NCI-H510A treated with DMSO at 0.1 percent for 48 hours (cell line): ENCODE results near the gene SMIM36.
"Not testable (repeated sequence)": the region's sequence is repeated elsewhere in the genome, so short reads cannot be mapped to it uniquely, and the experiment has no call there.

Experiments
- DNase-seq: peaks from one replicate; lab custom pipeline; 2025; lab: John Stamatoyannopoulos, UW

The SMIM36 gene

GRCh38 chr17:55454906-55455474, 56.3 kb downstream of the SMIM36 start:
- peak; percentile 21 for DNase-seq

GRCh38 chr17:55453839-55454557, 57.3 kb downstream of the SMIM36 start:
- no peak for DNase-seq

GRCh38 chr17:55452139-55452790, 59.0 kb downstream of the SMIM36 start:
- DNase-seq, result no peak

DNA sequence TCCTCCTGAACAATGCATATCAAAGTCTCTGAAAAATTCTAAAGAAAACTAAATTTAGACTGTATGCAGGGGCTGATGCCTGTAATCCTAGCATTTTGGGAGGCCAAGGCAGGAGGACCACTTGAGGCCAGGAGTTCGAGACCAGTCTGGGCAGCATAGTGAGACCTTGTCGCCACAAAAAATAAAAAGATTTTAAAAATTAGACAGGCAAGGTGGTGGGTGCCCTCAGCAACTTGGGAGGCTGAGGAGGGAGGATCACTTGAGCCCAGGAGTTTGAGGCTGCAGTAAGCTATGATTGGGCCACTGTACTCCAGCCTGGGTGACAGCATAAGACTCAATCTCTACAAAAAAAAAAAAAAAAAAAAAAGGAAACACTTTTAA, 59.5 kb downstream of the SMIM36 start:
- DNase-seq, result no peak

DNA sequence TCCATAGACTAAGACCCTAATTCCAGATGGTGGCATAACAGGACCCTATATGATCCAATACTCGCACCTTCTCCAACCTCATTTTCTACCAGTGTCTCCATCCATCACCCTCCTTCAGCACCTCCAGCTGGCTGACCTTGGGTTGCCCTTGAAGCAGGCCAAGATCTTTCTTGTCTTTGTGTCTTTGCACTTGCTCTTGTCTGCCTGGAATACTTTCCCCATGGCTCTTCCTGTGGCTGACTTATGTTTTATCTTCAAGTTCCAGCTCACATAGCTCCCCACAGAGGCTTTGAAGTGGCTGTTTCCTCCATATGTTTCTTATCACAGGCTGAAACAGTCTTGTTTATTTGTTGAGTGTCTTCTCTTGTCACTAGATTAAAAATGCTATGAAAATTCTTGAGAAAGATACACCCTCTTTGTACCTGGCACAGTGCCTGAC, 60.0 kb downstream of the SMIM36 start:
- no peak for DNase-seq

- no peak for DNase-seq
Measured at GRCh38 chr17:55450232-55450825, 60.9 kb downstream of the SMIM36 start.

GRCh38 chr17:55448681-55449080, 62.6 kb downstream of the SMIM36 start:
- DNase-seq, result no peak

DNA sequence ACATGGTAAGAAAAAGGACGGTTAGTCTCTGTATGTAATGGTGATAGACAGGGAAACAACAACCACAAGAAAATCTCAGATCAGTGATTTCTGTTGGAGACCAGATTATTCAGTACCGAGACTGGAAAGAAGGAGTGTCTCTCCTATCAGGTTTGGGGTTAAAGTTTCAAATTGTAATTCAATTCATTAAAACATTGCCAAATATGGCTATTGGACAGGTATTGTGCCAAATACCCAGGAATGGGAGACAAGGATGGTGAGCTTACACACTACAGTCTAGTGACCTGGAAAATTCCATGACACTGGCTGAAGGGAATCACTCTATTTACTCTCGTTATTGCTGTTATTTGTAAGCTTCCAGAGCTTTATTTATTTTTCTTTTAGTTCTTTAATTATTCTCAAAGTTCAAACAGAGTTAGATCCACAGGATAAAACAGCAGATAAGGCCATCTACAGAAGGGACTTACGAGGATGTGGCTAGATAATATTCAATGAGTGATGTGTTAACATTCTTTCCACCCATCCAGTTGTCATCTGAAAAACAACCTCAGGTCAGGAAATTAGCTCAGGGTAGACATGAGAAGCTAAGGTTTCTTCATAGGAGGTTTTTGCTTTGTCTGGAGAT, 64.6 kb downstream of the SMIM36 start:
- DNase-seq, result no peak

GRCh38 chr17:55446004-55446403, 65.2 kb downstream of the SMIM36 start:
- not testable (repeated sequence) for DNase-seq

GRCh38 chr17:55444471-55445441, 66.5 kb downstream of the SMIM36 start:
- DNase-seq, result no peak

GRCh38 chr17:55443904-55444303, 67.3 kb downstream of the SMIM36 start:
- no peak for DNase-seq

GRCh38 chr17:55442953-55443683, 68.1 kb downstream of the SMIM36 start:
- DNase-seq, result no peak

GRCh38 chr17:55442462-55442861, 68.8 kb downstream of the SMIM36 start:
- DNase-seq, result no peak

DNA sequence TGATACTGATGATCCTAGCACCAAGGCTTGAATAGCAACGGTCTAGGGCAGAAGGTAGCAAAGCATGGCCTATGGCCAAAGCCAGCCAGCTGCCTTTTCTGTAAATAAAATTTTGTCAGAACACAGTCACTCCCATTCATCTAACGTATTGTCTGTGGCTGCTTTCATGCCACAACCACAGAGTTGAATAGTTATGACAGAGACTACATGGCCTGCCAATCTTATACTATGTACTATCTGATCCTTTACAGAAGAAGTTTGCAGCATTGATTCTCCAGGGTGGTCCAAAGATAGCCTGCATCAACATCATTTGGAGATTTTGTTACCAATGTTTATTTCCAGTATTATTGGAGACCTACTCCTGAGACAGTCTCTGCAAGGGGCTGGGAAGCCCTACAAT, 69.7 kb downstream of the SMIM36 start:
- DNase-seq, result no peak

DNA sequence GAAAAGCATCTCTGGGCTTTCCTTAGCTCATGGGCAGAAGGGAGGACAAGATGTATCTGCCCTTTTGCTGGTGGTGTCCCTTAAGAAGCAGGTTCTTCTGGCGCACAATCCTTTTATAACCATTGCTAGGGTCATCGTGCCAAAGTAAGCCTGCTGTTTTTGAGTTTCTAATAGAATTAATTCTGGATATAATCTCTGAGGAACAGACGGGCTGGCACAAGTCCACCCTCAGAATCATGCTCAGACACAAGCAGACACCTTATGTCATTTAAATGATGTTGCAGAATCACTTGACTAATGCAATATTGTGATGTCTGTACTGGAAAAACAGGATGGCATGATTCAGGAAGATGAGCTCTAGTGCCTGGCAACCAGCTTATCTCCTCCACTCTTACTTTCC, 70.9 kb downstream of the SMIM36 start:
- DNase-seq, result no peak

DNA sequence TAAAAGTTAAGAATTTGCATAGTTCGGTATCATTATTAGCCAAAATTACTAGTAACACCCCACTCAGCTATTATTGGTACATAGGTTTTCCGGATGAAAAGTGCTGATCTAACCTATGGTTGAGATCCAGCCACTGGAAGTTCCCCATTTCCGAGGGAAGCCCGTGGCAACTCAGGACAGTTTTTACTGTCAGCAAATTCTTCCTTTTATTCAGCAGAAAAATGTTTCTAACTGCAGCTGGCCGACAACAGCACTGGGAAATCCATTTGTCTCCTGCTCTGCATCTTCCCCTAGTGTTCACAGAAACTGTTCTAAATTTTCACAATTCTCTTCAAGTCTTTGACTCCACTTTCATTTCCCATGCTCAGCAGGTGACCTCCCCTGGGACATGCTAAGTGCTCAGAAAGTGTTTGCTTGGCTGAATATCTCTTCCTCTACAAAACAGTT, 74.1 kb downstream of the SMIM36 start:
- no peak for DNase-seq

DNA sequence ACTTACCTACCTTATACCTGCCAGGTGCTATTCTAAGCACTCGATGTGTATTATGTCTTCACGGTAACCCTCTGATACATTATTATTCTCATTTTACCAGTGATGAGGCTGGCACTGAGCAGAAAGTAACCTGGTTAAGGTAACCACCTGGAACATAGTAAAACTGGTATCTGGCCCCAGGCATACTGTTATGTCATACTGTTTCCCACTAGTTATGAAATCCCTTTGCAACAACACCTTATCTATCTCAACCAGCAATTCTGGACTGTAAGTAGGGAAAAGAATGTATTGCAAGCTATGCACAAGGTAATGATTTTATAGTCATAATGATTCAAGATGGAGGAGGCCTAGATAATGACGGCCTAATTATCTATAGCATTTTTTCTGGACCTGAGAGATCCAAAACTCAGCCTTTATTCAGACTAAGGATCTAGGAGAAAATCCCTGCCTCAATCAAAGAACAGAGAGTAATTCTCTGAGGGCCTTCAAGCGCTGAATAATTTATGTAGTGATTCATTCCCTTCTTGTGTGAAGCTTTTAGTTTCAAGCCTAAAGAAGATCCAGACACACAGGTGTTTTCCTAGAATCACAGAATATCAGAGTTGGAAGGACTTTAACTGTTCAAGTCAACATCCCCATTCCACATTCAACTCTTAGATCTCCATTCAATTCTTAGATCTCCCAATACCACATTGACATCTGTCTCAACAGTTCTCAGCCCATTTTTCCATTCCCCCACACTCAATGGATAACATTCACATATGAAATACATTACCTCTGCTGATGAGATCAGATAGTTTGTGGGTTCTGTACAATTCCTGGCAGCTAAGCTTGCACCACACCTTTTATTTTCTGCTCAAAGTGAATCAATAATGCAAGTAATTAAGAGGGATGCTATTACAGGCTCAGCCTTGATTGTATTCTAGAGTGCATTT, 74.8 kb downstream of the SMIM36 start:
- no peak for DNase-seq

DNA sequence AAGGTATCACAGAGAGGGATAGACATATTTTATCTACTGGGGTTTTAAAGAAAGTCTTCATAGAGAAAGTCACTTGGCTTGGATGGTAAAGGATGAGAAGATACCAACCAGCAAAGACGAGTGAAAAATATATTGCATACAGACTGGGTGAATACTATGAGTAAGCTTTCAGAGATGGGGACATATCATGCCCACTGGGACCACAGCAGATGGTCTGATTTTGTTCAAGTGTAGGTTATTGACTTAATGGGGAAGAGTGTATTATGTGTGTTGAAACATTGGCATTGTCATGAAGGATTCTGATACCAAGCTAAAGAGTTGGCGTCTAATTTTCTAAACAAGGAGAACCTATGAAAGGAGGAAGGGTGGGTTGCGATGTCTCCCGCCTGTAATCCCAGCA, 75.8 kb downstream of the SMIM36 start:
- no peak for DNase-seq

GRCh38 chr17:55434721-55435120, 76.5 kb downstream of the SMIM36 start:
- no peak for DNase-seq
